WTC11 (cell line): Measurements from ENCODE around the gene ADAMTSL5.

Experiments used
- ATF1 ChIP-seq: sonication (generic); formaldehyde crosslinking; IDR thresholded peaks from 2 replicates; pipeline ENCODE4 v1.8.1; 2023; ENCODE audit warnings: mild to moderate bottlenecking, moderate library complexity, missing genetic modification reagents
- CBFB ChIP-seq: sonication (generic); formaldehyde crosslinking; IDR thresholded peaks from 2 replicates; pipeline ENCODE4 v1.8.1; 2022; ENCODE audit warnings: mild to moderate bottlenecking, low read depth, missing genetic modification reagents
- E2F1 ChIP-seq: sonication (generic); formaldehyde crosslinking; IDR thresholded peaks from 2 replicates; pipeline ENCODE4 v1.8.0; 2022; ENCODE audit warnings: mild to moderate bottlenecking, missing genetic modification reagents
- FOXJ3 ChIP-seq: sonication (generic); formaldehyde crosslinking; IDR thresholded peaks from 2 replicates; pipeline ENCODE4 v1.9.0; 2021; ENCODE audit warnings: missing genetic modification reagents, mild to moderate bottlenecking, borderline replicate concordance
- FOXK1 ChIP-seq: sonication (generic); formaldehyde crosslinking; IDR thresholded peaks from 2 replicates; pipeline ENCODE4 v1.8.0; 2022; ENCODE audit warnings: mild to moderate bottlenecking, moderate library complexity, missing genetic modification reagents
- FOXP1 ChIP-seq: sonication (generic); formaldehyde crosslinking; IDR thresholded peaks from 2 replicates; pipeline ENCODE4 v1.8.0; 2022; ENCODE audit warnings: missing genetic modification reagents, mild to moderate bottlenecking, moderate library complexity, borderline replicate concordance
- KAT7 ChIP-seq: sonication (generic); formaldehyde crosslinking; IDR thresholded peaks from 2 replicates; pipeline ENCODE4 v1.8.1; 2023; ENCODE audit warnings: missing genetic modification reagents, mild to moderate bottlenecking, borderline replicate concordance
- MYBL2 ChIP-seq: sonication (generic); formaldehyde crosslinking; IDR thresholded peaks from 2 replicates; pipeline ENCODE4 v1.8.1; 2023; ENCODE audit warnings: mild to moderate bottlenecking, moderate library complexity, missing genetic modification reagents
- NFE2L1 ChIP-seq: sonication (generic); formaldehyde crosslinking; IDR thresholded peaks from 2 replicates; pipeline ENCODE4 v1.8.1; 2023; ENCODE audit warnings: missing genetic modification reagents
- TEAD4 ChIP-seq: sonication (generic); formaldehyde crosslinking; IDR thresholded peaks from 2 replicates; pipeline ENCODE4 v1.8.0; 2022; ENCODE audit warnings: mild to moderate bottlenecking, missing genetic modification reagents
- USF1 ChIP-seq: sonication (generic); formaldehyde crosslinking; IDR thresholded peaks from 2 replicates; pipeline ENCODE4 v1.8.0; 2022; ENCODE audit warnings: mild to moderate bottlenecking, missing genetic modification reagents
- TF ChIP-seq, protein P1 (sequence below): fragments of 200-600 bp; IDR thresholded peaks from 2 replicates; pipeline ENCODE4 v1.8.0; 2022; ENCODE audit warnings: antibody characterized with exemption
- TF ChIP-seq, protein P2 (sequence below): sonication (generic); formaldehyde crosslinking; IDR thresholded peaks from 2 replicates; pipeline ENCODE4 v1.8.1; 2023; ENCODE audit warnings: mild to moderate bottlenecking, missing genetic modification reagents, moderate library complexity
- TF ChIP-seq, protein P3 (sequence below): sonication (generic); formaldehyde crosslinking; IDR thresholded peaks from 2 replicates; pipeline ENCODE4 v1.8.1; 2023; ENCODE audit warnings: mild to moderate bottlenecking, missing genetic modification reagents

DNA sequence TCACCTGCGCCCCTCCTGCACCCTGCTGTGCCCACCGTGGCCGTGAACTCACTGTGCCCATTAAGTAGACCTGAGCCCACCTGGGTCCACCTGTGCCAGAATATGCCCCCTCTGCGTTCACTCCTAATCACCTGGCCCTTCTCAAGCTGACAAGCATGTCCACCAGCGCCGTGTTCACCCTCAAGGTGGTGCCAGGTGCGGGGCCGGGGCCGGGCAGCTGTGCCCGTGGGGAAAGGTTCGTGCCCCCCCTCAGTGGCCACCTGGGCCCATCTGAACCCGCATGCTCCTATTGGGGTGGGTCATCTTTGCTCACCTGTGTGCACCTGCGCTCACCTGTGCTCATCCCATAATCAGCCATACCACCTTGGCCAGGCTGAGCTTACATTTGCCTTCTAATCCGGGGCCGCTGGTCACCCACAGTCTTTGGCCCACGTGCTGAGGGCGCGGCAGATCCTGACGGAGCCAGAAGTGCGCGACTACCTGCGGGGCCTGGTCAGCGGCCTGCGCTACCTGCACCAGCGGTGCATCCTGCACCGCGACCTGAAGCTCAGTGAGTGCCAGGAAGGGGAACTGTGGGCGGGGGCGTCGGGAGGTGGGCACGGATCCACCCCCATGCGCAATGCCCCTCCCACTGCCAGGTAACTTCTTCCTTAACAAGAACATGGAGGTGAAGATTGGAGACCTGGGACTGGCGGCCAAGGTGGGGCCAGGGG is 13.4 kb upstream of the ADAMTSL5 start:
- TF ChIP-seq, protein P1, sequence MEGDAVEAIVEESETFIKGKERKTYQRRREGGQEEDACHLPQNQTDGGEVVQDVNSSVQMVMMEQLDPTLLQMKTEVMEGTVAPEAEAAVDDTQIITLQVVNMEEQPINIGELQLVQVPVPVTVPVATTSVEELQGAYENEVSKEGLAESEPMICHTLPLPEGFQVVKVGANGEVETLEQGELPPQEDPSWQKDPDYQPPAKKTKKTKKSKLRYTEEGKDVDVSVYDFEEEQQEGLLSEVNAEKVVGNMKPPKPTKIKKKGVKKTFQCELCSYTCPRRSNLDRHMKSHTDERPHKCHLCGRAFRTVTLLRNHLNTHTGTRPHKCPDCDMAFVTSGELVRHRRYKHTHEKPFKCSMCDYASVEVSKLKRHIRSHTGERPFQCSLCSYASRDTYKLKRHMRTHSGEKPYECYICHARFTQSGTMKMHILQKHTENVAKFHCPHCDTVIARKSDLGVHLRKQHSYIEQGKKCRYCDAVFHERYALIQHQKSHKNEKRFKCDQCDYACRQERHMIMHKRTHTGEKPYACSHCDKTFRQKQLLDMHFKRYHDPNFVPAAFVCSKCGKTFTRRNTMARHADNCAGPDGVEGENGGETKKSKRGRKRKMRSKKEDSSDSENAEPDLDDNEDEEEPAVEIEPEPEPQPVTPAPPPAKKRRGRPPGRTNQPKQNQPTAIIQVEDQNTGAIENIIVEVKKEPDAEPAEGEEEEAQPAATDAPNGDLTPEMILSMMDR = no peak
- TF ChIP-seq CBFB (CRISPR knock-in tag) = no peak
- no peak for TF ChIP-seq KAT7 (CRISPR knock-in tag)
- no peak for TF ChIP-seq TEAD4 (CRISPR knock-in tag)
- TF ChIP-seq FOXP1 = no peak
- TF ChIP-seq MYBL2 (CRISPR knock-in tag) = no peak
- TF ChIP-seq FOXK1 (CRISPR knock-in tag) = no peak
- TF ChIP-seq, protein P2, sequence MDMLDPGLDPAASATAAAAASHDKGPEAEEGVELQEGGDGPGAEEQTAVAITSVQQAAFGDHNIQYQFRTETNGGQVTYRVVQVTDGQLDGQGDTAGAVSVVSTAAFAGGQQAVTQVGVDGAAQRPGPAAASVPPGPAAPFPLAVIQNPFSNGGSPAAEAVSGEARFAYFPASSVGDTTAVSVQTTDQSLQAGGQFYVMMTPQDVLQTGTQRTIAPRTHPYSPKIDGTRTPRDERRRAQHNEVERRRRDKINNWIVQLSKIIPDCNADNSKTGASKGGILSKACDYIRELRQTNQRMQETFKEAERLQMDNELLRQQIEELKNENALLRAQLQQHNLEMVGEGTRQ (CRISPR knock-in tag) = no peak
- TF ChIP-seq ATF1 (CRISPR knock-in tag) = no peak
- TF ChIP-seq USF1 (CRISPR knock-in tag) = no peak
- TF ChIP-seq FOXJ3 (CRISPR knock-in tag) = no peak
- TF ChIP-seq, protein P3, sequence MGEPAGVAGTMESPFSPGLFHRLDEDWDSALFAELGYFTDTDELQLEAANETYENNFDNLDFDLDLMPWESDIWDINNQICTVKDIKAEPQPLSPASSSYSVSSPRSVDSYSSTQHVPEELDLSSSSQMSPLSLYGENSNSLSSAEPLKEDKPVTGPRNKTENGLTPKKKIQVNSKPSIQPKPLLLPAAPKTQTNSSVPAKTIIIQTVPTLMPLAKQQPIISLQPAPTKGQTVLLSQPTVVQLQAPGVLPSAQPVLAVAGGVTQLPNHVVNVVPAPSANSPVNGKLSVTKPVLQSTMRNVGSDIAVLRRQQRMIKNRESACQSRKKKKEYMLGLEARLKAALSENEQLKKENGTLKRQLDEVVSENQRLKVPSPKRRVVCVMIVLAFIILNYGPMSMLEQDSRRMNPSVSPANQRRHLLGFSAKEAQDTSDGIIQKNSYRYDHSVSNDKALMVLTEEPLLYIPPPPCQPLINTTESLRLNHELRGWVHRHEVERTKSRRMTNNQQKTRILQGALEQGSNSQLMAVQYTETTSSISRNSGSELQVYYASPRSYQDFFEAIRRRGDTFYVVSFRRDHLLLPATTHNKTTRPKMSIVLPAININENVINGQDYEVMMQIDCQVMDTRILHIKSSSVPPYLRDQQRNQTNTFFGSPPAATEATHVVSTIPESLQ = no peak
- TF ChIP-seq NFE2L1 (CRISPR knock-in tag) = no peak
- TF ChIP-seq E2F1 (CRISPR knock-in tag) = no peak
